AG04449 (cell line): Measurements from ENCODE around the gene METAP1.

Experiments
- CTCF ChIA-PET: fragments of 350-600 bp; formaldehyde crosslinking; extraction: SDS; loops from one replicate; lab custom pipeline; 2021; ENCODE audit warnings: antibody characterized with exemption; lab: Yijun Ruan, JAX
- POLR2A ChIA-PET: fragments of 400-600, 350-600 bp; formaldehyde crosslinking; extraction: SDS; loops from one replicate; lab custom pipeline; 2020; ENCODE audit warnings: antibody characterized with exemption, inconsistent platforms; lab: Yijun Ruan, JAX
- DNase-seq: peaks from one replicate; pipeline ENCODE4 v3.0.0-alpha.2; 2010; ENCODE audit warnings: low read depth, low spot score
- H3K4me3 ChIP-seq: 2 replicates; pipeline ENCODE4 v1.5.1; 2011; ENCODE audit warnings: low read depth, mild to moderate bottlenecking, control low read depth, low read length
- CTCF ChIP-seq: IDR thresholded peaks from one replicate; pipeline ENCODE4 v1.5.1; 2011; ENCODE audit warnings: mild to moderate bottlenecking, moderate library complexity, low read length, control low read depth, inconsistent platforms; ENCODE audit not compliant: insufficient read depth; ENCODE audit errors: missing control alignments

The METAP1 gene

GRCh38 chr4:99024481-99025275 is 29.2 kb downstream of the METAP1 start:
- TF ChIP-seq CTCF = no peak
- ChIA-PET POLR2A (no interaction called here), CTCF (interaction anchor here (1.2 to 1.4 kb wide), 2 partner anchors 19 to 31 kb away, joined by 3 to 4 read pairs; no protein-coding TSS in a partner anchor)
- H3K4me3 ChIP-seq = no peak overlapping the region
- no peak for DNase-seq

- H3K4me3 ChIP-seq = no peak overlapping the region
- TF ChIP-seq CTCF = no peak
- no peak for DNase-seq
- CTCF ChIA-PET = interaction anchor here (1.0 kb wide), 1 partner anchor 240 kb away, joined by 3 read pairs; no protein-coding TSS in a partner anchor
- POLR2A ChIA-PET = no interaction called here
These were observed 30.0 kb downstream of the METAP1 start for GRCh38 chr4:99025506-99025905.

- TF ChIP-seq CTCF = no peak
- CTCF ChIA-PET = interaction anchor here (1.5 to 2.3 kb wide), 2 partner anchors 29 to 32 kb away, joined by 7 to 11 read pairs; partner anchors contain the start of gene METAP1
- H3K4me3 ChIP-seq = no peak overlapping the region
- POLR2A ChIA-PET = no interaction called here
- no peak for DNase-seq
These were observed 31.8 kb downstream of the METAP1 start for GRCh38 chr4:99027304-99027703.

- ChIA-PET CTCF (interaction anchor here (2.3 kb wide), 1 partner anchor 28 kb away, joined by 11 read pairs; no protein-coding TSS in a partner anchor), POLR2A (no interaction called here)
- no peak overlapping the region for H3K4me3 ChIP-seq
- no peak for TF ChIP-seq CTCF
- no peak for DNase-seq
These were observed 32.7 kb downstream of the METAP1 start for GRCh38 chr4:99028187-99028586.

- no peak for DNase-seq
- H3K4me3 ChIP-seq = no peak overlapping the region
- POLR2A ChIA-PET = no interaction called here
- CTCF ChIA-PET = interaction anchor here (0.7 to 4.0 kb wide), 3 partner anchors 24 to 89 kb away, joined by 4 to 21 read pairs (median 4); no protein-coding TSS in a partner anchor
- no peak for TF ChIP-seq CTCF
These were observed 33.7 kb downstream of the METAP1 start for GRCh38 chr4:99029018-99029735.

DNA sequence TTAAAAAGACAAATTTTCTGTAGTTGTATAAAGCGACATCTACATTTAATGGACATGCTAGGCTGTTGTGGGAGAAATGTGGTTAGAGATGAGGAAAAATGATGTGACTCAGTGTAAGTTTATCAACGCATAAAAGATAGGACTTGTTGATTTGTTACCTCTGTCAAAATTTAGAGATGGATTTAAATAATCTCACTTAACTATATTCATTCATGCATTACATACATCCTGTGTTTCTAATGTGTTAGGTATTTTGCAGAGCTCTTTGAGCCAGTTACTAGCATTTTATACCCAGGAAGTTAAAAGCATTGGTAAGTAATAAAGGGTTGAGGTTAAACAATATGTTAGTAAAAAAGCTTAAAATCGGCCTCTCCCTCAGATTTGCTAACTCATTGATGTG is 34.3 kb downstream of the METAP1 start:
- ChIA-PET CTCF (interaction anchor here (0.7 to 4.0 kb wide), 3 partner anchors 23 to 89 kb away, joined by 4 to 21 read pairs (median 4); no protein-coding TSS in a partner anchor), POLR2A (no interaction called here)
- no peak for DNase-seq
- no peak overlapping the region for H3K4me3 ChIP-seq
- TF ChIP-seq CTCF = no peak
